ENCODE data around the gene SCAMP3. TPM values are rescaled to one million over a fixed set of nuclear protein-coding genes. Genes with fewer than 3 reads are reported as not detected.
"Not testable (repeated sequence)": the region's sequence is repeated elsewhere in the genome, so short reads cannot be mapped to it uniquely, and the experiment has no call there.

SCAMP3 gene
- total RNA-seq, 1 donor from 2014 or later = 68.9 TPM

DNA sequence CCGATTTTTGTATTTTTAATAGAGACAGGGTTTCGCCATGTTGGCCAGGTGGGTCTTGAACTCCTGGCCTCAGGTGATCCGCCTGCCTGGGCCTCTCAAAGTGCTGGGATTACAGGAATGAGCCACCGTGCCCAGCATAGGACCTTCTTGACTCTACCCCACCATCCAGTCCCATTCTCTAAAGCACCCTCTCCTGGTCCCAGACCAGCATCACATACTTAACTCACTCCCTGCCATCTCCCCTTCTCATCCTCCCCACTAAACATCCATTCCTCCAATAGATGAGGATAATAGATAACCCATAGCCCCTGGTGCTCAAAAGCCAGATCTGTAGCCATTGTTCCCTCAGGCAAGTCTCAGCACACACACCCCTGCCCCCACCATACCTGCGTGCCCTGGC is 9.0 kb downstream of the SCAMP3 start:
- H3K36me3 Mint-ChIP-seq (ENCODE audit: low read depth) = peaks cover 6% of the 10 kb centered on the region
- H3K27me3 Mint-ChIP-seq (ENCODE audit: low read depth) = no peaks in the 10 kb centered on the region
- peak overlapping the region; percentile 93 for H3K27ac Mint-ChIP-seq (ENCODE audit: unreplicated experiment)
- peaks cover 50% of the 10 kb centered on the region for H3K4me1 Mint-ChIP-seq
- H3K4me3 Mint-ChIP-seq = peak overlapping the region; percentile 88
- TF ChIP-seq, protein P1, sequence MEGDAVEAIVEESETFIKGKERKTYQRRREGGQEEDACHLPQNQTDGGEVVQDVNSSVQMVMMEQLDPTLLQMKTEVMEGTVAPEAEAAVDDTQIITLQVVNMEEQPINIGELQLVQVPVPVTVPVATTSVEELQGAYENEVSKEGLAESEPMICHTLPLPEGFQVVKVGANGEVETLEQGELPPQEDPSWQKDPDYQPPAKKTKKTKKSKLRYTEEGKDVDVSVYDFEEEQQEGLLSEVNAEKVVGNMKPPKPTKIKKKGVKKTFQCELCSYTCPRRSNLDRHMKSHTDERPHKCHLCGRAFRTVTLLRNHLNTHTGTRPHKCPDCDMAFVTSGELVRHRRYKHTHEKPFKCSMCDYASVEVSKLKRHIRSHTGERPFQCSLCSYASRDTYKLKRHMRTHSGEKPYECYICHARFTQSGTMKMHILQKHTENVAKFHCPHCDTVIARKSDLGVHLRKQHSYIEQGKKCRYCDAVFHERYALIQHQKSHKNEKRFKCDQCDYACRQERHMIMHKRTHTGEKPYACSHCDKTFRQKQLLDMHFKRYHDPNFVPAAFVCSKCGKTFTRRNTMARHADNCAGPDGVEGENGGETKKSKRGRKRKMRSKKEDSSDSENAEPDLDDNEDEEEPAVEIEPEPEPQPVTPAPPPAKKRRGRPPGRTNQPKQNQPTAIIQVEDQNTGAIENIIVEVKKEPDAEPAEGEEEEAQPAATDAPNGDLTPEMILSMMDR (conservative IDR thresholded peaks at IDR 0.05) = no peak
- no peaks in the 10 kb centered on the region for H3K9me3 Mint-ChIP-seq
- DNase-seq (ENCODE audit: low read depth, low spot score) = no peak

DNA sequence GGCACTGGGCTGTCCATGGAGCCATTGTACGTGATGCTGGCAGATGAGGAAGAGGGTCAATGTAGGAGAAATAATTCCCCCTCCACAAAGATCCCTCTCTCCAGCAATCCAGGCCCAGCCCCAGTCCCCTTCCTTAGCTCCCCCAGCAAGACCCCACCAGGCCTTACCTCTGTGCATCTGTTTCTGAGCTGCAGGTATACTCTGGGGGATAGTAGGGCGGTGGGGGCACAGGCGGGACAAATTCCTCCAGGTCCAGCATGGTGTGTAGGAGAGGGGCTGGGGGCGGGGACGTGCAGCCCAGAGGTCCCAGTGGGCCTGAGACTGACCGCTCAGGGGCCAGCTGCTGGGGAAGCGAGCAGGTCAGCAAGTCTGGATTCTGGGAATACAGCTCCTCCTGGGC is 10.6 kb downstream of the SCAMP3 start:
- H3K27me3 Mint-ChIP-seq (ENCODE audit: low read depth) = no peaks in the 10 kb centered on the region
- H3K27ac Mint-ChIP-seq (ENCODE audit: unreplicated experiment) = no peak overlapping the region
- TF ChIP-seq, protein P1 (conservative IDR thresholded peaks at IDR 0.05) = no peak
- H3K4me3 Mint-ChIP-seq = peak overlapping the region; percentile 91
- no peaks in the 10 kb centered on the region for H3K9me3 Mint-ChIP-seq
- H3K4me1 Mint-ChIP-seq = peaks cover 40% of the 10 kb centered on the region
- no peak for DNase-seq (ENCODE audit: low read depth, low spot score)
- H3K36me3 Mint-ChIP-seq (ENCODE audit: low read depth) = peaks cover under 1% of the 10 kb centered on the region

DNA sequence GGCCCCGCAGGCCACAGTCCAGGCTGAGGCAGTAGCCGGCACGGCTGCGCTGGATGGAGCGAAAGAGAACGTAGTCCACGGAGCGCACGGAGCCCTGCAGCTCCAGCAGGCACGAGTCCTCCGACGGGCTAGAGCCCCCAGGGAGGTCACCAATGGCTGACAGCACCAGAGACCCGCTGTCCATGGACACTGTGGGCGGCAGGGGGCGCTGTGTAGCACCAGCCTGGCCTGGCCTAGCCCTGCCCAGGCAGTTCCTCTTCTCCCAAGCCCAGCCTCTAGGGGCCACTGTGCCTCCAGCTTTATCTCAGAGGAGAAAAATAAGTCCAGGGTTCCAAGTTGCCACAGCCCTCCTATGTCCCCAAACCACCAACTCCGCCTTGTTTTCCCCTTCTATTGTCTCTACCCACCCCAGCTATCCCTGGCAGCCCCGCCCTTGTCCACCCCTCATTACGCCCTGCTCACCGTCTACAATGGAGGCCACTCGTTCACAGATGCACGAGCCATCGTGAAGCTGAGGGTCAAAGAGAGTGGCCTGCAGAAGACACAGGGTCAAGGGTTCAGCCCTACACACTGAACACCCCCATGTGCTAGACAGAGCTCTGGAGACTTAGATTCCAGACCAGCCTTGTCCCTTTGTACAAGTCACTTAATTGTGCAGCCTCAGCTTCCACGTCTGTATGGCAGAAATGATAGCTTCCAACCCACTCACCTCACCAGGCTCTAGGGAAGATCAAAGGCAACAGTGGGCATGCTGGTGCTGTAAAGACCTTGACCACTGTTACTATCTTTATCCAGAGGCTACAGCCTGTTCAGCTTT is 11.3 kb downstream of the SCAMP3 start:
- H3K27ac Mint-ChIP-seq (ENCODE audit: unreplicated experiment) = peak overlapping the region; percentile 84
- H3K9me3 Mint-ChIP-seq = no peaks in the 10 kb centered on the region
- peak overlapping the region; percentile 91 for H3K4me3 Mint-ChIP-seq
- peaks cover 6% of the 10 kb centered on the region for H3K36me3 Mint-ChIP-seq (ENCODE audit: low read depth)
- peak; percentile 99 for DNase-seq (ENCODE audit: low read depth, low spot score)
- peaks cover 39% of the 10 kb centered on the region for H3K4me1 Mint-ChIP-seq
- H3K27me3 Mint-ChIP-seq (ENCODE audit: low read depth) = no peaks in the 10 kb centered on the region
- TF ChIP-seq, protein P1 (conservative IDR thresholded peaks at IDR 0.05) = peak; percentile 100

DNA sequence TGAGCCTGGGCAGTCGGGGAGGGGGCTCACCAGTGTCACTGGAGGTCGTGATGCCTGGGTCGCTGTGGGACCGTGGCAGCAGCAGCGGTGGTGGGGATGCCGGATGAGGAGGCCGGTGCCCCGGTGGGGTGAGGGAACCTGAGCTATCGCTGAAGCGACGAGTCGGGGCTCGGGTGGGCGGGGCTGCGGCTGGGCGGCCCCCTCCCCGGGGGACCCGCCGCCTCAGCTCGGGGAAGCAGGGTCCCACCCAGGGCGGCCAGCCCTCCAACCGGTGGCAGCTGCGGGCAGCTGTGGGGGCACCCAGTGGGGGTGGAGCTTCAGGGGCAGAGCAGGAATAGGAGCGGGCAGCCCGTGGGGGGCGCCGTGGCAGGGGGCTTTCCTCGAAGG is 11.9 kb downstream of the SCAMP3 start:
- TF ChIP-seq, protein P1 (conservative IDR thresholded peaks at IDR 0.05) = no peak
- H3K27ac Mint-ChIP-seq (ENCODE audit: unreplicated experiment) = peak overlapping the region; percentile 50
- H3K4me3 Mint-ChIP-seq = no peak overlapping the region
- H3K4me1 Mint-ChIP-seq = peaks cover 38% of the 10 kb centered on the region
- no peak for DNase-seq (ENCODE audit: low read depth, low spot score)
- peaks cover 8% of the 10 kb centered on the region for H3K36me3 Mint-ChIP-seq (ENCODE audit: low read depth)
- no peaks in the 10 kb centered on the region for H3K27me3 Mint-ChIP-seq (ENCODE audit: low read depth)
- no peaks in the 10 kb centered on the region for H3K9me3 Mint-ChIP-seq

DNA sequence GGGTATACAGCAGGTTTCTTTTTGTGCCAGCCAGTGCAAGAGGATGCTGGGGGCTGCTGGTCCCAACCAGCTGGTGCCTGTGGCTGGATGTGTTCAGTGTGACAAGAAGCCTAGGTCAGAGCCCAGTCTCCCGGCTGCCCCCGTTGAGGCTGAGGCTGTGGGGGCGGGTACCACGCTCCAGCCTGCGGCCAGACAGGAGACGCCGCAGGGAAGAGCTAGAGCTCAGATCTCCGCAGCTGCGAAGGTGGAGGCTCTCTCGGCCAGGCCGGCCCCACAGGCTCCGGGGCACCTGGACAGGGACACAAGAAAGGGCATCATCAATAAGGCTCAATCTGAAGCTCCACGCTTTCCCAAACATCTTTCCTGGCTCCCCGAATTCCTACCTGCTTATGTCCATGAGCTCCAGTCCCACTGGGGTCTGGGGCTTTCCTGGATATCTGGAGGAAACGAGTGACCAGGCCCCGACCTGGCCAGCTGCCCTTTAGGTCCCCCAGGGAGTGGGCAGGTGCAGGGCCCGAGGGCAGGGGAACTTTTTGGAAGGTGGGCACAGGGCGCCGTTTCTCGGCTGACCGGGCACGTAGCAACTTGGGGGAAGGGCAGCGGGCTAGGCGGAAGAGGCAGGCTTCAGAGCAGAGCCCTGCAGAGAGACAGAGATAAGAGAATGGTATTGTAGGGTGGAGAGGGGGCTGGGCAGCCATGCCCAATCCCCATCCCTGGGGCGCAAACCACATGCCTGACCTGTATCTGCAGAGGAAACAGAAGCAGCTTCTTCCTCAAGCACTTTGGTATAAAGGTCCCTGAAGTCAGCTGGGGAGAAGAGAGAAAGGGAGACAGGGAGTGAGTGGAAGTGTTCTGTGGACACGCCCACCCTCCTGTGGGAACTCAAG is 14.2 kb downstream of the SCAMP3 start:
- Mint-ChIP-seq H3K9me3 (no peaks in the 10 kb centered on the region), H3K27ac (ENCODE audit: unreplicated experiment) (no peak overlapping the region), H3K27me3 (ENCODE audit: low read depth) (no peaks in the 10 kb centered on the region), H3K36me3 (ENCODE audit: low read depth) (peaks cover 8% of the 10 kb centered on the region), H3K4me1 (peaks cover 41% of the 10 kb centered on the region), H3K4me3 (no peak overlapping the region)
- TF ChIP-seq, protein P1 (conservative IDR thresholded peaks at IDR 0.05) = no peak
- no peak for DNase-seq (ENCODE audit: low read depth, low spot score)

DNA sequence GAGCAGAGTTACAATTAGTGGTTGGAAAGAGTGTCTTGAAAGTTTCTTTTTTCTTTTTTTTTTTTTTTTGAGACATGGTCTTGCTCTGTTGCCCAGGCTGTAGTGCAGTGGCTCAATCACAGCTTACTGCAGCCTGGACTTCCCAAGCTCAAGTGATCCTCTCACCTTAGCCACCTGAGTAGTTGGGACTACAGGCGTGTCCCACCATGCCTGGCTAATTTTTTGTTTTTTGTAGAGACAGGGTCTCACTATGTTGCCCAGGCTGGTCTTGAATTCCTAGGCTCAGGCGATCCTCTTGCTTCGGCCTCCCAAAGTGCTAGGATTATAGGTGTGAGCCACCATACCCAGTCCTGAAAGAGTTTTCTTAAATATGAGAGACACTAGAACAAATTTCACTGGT is 15.4 kb downstream of the SCAMP3 start:
- peak overlapping the region; percentile 28 for H3K4me3 Mint-ChIP-seq
- H3K4me1 Mint-ChIP-seq = peaks cover 39% of the 10 kb centered on the region
- DNase-seq (ENCODE audit: low read depth, low spot score) = not testable (repeated sequence)

More for the DNA sequence above, 15.4 kb downstream of the SCAMP3 start:
- H3K36me3 Mint-ChIP-seq (ENCODE audit: low read depth); H3K9me3 Mint-ChIP-seq; H3K27ac Mint-ChIP-seq (ENCODE audit: unreplicated experiment); H3K27me3 Mint-ChIP-seq (ENCODE audit: low read depth): not testable (repeated sequence)

All from neural crest cell (in vitro differentiated cells).